WTC11 (cell line): ENCODE results near the gene PAQR4. TPM values are rescaled to one million over a fixed set of nuclear protein-coding genes. Genes with fewer than 3 reads are reported as not detected.

Source experiments
- ATAC-seq: fragments of 200-7000 bp; cut with Tn5 transposase; 2 replicates; pipeline ENCODE4 v1.10.0; 2021; ENCODE audit warnings: mild to moderate bottlenecking, moderate library complexity
- CTCF ChIA-PET: fragments of 300-600 bp; sonication (Branson Sonifier 250); formaldehyde crosslinking; loops from one replicate; lab custom pipeline; 2021; ENCODE audit warnings: antibody characterized with exemption; lab: Charles Lee
- POLR2A ChIA-PET: fragments of 350-600 bp; sonication (Branson Sonifier 250); formaldehyde crosslinking; loops from one replicate; lab custom pipeline; 2021; ENCODE audit warnings: antibody characterized with exemption; lab: Charles Lee
- DNase-seq: peaks from one replicate; pipeline ENCODE4 v3.0.0; 2021; ENCODE audit warnings: low spot score
- H3K27ac Mint-ChIP-seq: 2 replicates; pipeline ENCODE4 v1.8.0; 2021; ENCODE audit warnings: mixed read lengths
- H3K27me3 Mint-ChIP-seq: 2 replicates; pipeline ENCODE4 v1.8.0; 2021; ENCODE audit warnings: low read depth, mild to moderate bottlenecking, moderate library complexity, mixed read lengths
- H3K36me3 Mint-ChIP-seq: 2 replicates; pipeline ENCODE4 v1.8.0; 2021; ENCODE audit warnings: mixed read lengths
- H3K4me1 Mint-ChIP-seq: 2 replicates; pipeline ENCODE4 v1.8.0; 2022; ENCODE audit warnings: mixed read lengths
- H3K4me3 Mint-ChIP-seq: 2 replicates; pipeline ENCODE4 v1.8.0; 2021; ENCODE audit warnings: mild to moderate bottlenecking, moderate library complexity, mixed read lengths
- H3K9me3 Mint-ChIP-seq: 2 replicates; pipeline ENCODE4 v1.8.0; 2021; ENCODE audit warnings: mixed read lengths
- CREM ChIP-seq: sonication (generic); formaldehyde crosslinking; IDR thresholded peaks from 2 replicates; pipeline ENCODE4 v1.8.1; 2022; ENCODE audit warnings: mild to moderate bottlenecking, missing genetic modification reagents, moderate library complexity
- GABPB1 ChIP-seq: sonication (generic); formaldehyde crosslinking; IDR thresholded peaks from 2 replicates; pipeline ENCODE4 v1.8.1; 2023; ENCODE audit warnings: mild to moderate bottlenecking, missing genetic modification reagents
- IRF2 ChIP-seq: sonication (generic); formaldehyde crosslinking; IDR thresholded peaks from 2 replicates; pipeline ENCODE4 v1.8.0; 2022; ENCODE audit warnings: low read depth, missing genetic modification reagents, borderline replicate concordance
- KAT7 ChIP-seq: sonication (generic); formaldehyde crosslinking; IDR thresholded peaks from 2 replicates; pipeline ENCODE4 v1.8.1; 2023; ENCODE audit warnings: missing genetic modification reagents, mild to moderate bottlenecking, borderline replicate concordance
- NR2C2 ChIP-seq: sonication (generic); formaldehyde crosslinking; IDR thresholded peaks from 2 replicates; pipeline ENCODE4 v1.8.0; 2022; ENCODE audit warnings: mild to moderate bottlenecking, missing genetic modification reagents
- NR3C1 ChIP-seq: sonication (generic); formaldehyde crosslinking; conservative IDR thresholded peaks from 2 replicates; pipeline ENCODE4 v1.8.1; 2023; ENCODE audit warnings: low read depth, mild to moderate bottlenecking, missing genetic modification reagents
- OVOL2 ChIP-seq: fragments of 250-450 bp; sonication (Bioruptor Pico); IDR thresholded peaks from 2 replicates; pipeline ENCODE4 v1.9.0; 2021; ENCODE audit warnings: mild to moderate bottlenecking, borderline replicate concordance
- SP1 ChIP-seq: sonication (generic); formaldehyde crosslinking; conservative IDR thresholded peaks from 2 replicates; pipeline ENCODE4 v1.8.1; 2022; ENCODE audit warnings: missing genetic modification reagents
- TEAD4 ChIP-seq: sonication (generic); formaldehyde crosslinking; IDR thresholded peaks from 2 replicates; pipeline ENCODE4 v1.8.0; 2022; ENCODE audit warnings: mild to moderate bottlenecking, missing genetic modification reagents
- ZNF121 ChIP-seq: sonication (generic); formaldehyde crosslinking; IDR thresholded peaks from 2 replicates; pipeline ENCODE4 v1.8.0; 2023; ENCODE audit warnings: missing genetic modification reagents
- ZNF232 ChIP-seq: sonication (generic); formaldehyde crosslinking; IDR thresholded peaks from 2 replicates; pipeline ENCODE4 v1.8.0; 2022; ENCODE audit warnings: mild to moderate bottlenecking, missing genetic modification reagents
- ZNF671 ChIP-seq: fragments of 250-450 bp; sonication (Bioruptor Pico); IDR thresholded peaks from 2 replicates; pipeline ENCODE4 v1.8.0; 2021; ENCODE audit warnings: mild to moderate bottlenecking
- total RNA-seq: library from RNA; stranded (reverse); gene quantifications from 3 replicates; pipeline ENCODE4 v1.2.3, GENCODE V29; 2021
- TF ChIP-seq, protein P1 (sequence below): sonication (generic); formaldehyde crosslinking; conservative IDR thresholded peaks from 2 replicates; pipeline ENCODE4 v1.8.1; 2022; ENCODE audit warnings: mild to moderate bottlenecking, missing genetic modification reagents
- TF ChIP-seq, protein P2 (sequence below): sonication (generic); formaldehyde crosslinking; IDR thresholded peaks from 2 replicates; pipeline ENCODE4 v1.8.1; 2023; ENCODE audit warnings: mild to moderate bottlenecking, missing genetic modification reagents, borderline replicate concordance
- TF ChIP-seq, protein P3 (sequence below): sonication (generic); formaldehyde crosslinking; IDR thresholded peaks from 2 replicates; pipeline ENCODE4 v1.8.1; 2022; ENCODE audit warnings: low read depth, mild to moderate bottlenecking, moderate library complexity, missing genetic modification reagents, borderline replicate concordance
- TF ChIP-seq, protein P4 (sequence below): sonication (generic); formaldehyde crosslinking; IDR thresholded peaks from 2 replicates; pipeline ENCODE4 v1.8.1; 2023; ENCODE audit warnings: mild to moderate bottlenecking, missing genetic modification reagents
- TF ChIP-seq, protein P5 (sequence below): sonication (generic); formaldehyde crosslinking; IDR thresholded peaks from 2 replicates; pipeline ENCODE4 v1.8.1; 2022; ENCODE audit warnings: mild to moderate bottlenecking, missing genetic modification reagents, moderate library complexity, borderline replicate concordance
- TF ChIP-seq, protein P6 (sequence below): sonication (generic); formaldehyde crosslinking; IDR thresholded peaks from 2 replicates; pipeline ENCODE4 v1.8.1; 2023; ENCODE audit warnings: mild to moderate bottlenecking, missing genetic modification reagents
- TF ChIP-seq, protein P7 (sequence below): sonication (generic); formaldehyde crosslinking; IDR thresholded peaks from 2 replicates; pipeline ENCODE4 v1.8.1; 2023; ENCODE audit warnings: mild to moderate bottlenecking, missing genetic modification reagents, moderate library complexity
- TF ChIP-seq, protein P8 (sequence below): fragments of 250-450 bp; sonication (Bioruptor Pico); IDR thresholded peaks from 2 replicates; pipeline ENCODE4 v2.1.2; 2022; ENCODE audit warnings: mild to moderate bottlenecking, moderate library complexity

PAQR4 gene
- total RNA-seq, 1 experiment from 2014 or later: 32.4 TPM

DNA sequence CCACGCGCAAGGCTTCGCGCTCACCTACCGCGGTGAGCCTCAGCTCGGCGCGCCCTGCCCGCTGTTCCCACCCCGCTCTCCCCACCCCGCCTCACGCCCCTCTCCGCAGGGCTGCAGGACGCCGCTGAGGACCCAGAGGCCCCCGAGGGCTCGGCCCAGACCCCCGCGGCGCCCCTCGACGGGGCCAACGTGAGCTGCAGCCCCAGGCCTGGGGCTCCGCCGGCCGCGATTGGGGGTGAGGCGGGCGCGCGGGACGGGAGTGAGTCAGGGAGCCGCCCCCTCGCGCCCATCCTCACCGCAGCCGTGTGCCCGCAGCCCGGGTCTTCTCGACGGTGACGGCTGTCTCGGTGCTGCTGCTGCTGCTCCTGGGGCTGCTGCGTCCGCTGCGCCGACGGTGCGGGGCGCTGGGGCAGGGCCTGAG lies 1.9 kb upstream of the PAQR4 start:
- ATAC-seq (no peak), DNase-seq (no peak)
- Mint-ChIP-seq H3K36me3 (peaks cover 3% of the 10 kb centered on the region; the same call in 1 of the 2 replicates), H3K4me1 (peaks cover 28% of the 10 kb centered on the region), H3K27me3 (peaks cover 38% of the 10 kb centered on the region), H3K9me3 (no peaks in the 10 kb centered on the region), H3K4me3 (no peak overlapping the region), H3K27ac (no peak overlapping the region)
- ChIA-PET POLR2A (interaction anchor here (1.0 to 1.6 kb wide), 3 partner anchors 41 to 61 kb away, joined by 3 to 5 read pairs (median 4); no protein-coding TSS in a partner anchor), CTCF (interaction anchor here (0.6 to 1.8 kb wide), 10 partner anchors 15 to 268 kb away, joined by 3 to 17 read pairs (median 5); partner anchors contain the start of genes TNFRSF12A and ZNF200)
- no peak for TF ChIP-seq ZNF232 (CRISPR knock-in tag)
- TF ChIP-seq, protein P1, sequence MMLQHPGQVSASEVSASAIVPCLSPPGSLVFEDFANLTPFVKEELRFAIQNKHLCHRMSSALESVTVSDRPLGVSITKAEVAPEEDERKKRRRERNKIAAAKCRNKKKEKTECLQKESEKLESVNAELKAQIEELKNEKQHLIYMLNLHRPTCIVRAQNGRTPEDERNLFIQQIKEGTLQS (CRISPR knock-in tag): no peak

DNA sequence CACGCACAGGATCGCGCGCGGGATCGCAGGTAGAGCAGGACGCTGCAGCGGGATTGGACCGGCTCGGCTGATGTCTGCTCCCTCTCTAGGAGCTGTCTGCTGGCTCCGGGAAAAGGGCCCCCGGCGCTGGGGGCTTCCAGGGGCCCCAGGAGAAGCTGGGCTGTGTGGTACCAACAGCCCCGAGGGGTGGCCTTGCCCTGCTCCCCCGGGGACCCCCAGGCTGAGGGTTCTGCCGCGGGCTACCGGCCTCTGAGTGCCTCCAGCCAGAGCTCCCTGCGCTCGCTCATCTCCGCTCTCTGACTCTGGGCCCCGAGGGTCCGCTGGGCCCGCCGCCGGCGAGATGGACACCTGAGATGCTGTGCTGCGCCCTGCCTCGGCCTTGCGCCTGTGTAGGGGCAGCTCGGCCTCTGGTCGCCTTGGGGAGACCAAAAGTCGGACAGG lies 1.4 kb upstream of the PAQR4 start:
- ATAC-seq: no peak
- Mint-ChIP-seq H3K36me3 (peaks cover 9% of the 10 kb centered on the region; the same call in 1 of the 2 replicates), H3K9me3 (no peaks in the 10 kb centered on the region), H3K27me3 (peaks cover 35% of the 10 kb centered on the region), H3K4me1 (peaks cover 29% of the 10 kb centered on the region), H3K27ac (no peak overlapping the region), H3K4me3 (peak overlapping the region; percentile 66)
- ChIA-PET CTCF (interaction anchor here (0.6 to 1.8 kb wide), 8 partner anchors 14 to 267 kb away, joined by 3 to 17 read pairs (median 5); partner anchors contain the start of genes TNFRSF12A and ZNF200), POLR2A (interaction anchor here (0.8 to 1.6 kb wide), 3 partner anchors 23 to 55 kb away, joined by 3 to 4 read pairs (median 3); no protein-coding TSS in a partner anchor)
- DNase-seq: no peak
- TF ChIP-seq GABPB1 (CRISPR knock-in tag): no peak
- TF ChIP-seq, protein P2, sequence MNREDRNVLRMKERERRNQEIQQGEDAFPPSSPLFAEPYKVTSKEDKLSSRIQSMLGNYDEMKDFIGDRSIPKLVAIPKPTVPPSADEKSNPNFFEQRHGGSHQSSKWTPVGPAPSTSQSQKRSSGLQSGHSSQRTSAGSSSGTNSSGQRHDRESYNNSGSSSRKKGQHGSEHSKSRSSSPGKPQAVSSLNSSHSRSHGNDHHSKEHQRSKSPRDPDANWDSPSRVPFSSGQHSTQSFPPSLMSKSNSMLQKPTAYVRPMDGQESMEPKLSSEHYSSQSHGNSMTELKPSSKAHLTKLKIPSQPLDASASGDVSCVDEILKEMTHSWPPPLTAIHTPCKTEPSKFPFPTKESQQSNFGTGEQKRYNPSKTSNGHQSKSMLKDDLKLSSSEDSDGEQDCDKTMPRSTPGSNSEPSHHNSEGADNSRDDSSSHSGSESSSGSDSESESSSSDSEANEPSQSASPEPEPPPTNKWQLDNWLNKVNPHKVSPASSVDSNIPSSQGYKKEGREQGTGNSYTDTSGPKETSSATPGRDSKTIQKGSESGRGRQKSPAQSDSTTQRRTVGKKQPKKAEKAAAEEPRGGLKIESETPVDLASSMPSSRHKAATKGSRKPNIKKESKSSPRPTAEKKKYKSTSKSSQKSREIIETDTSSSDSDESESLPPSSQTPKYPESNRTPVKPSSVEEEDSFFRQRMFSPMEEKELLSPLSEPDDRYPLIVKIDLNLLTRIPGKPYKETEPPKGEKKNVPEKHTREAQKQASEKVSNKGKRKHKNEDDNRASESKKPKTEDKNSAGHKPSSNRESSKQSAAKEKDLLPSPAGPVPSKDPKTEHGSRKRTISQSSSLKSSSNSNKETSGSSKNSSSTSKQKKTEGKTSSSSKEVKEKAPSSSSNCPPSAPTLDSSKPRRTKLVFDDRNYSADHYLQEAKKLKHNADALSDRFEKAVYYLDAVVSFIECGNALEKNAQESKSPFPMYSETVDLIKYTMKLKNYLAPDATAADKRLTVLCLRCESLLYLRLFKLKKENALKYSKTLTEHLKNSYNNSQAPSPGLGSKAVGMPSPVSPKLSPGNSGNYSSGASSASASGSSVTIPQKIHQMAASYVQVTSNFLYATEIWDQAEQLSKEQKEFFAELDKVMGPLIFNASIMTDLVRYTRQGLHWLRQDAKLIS: no peak
- TF ChIP-seq, protein P3, sequence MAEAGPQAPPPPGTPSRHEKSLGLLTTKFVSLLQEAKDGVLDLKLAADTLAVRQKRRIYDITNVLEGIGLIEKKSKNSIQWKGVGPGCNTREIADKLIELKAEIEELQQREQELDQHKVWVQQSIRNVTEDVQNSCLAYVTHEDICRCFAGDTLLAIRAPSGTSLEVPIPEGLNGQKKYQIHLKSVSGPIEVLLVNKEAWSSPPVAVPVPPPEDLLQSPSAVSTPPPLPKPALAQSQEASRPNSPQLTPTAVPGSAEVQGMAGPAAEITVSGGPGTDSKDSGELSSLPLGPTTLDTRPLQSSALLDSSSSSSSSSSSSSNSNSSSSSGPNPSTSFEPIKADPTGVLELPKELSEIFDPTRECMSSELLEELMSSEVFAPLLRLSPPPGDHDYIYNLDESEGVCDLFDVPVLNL: no peak
- TF ChIP-seq KAT7: no peak
- TF ChIP-seq TEAD4 (CRISPR knock-in tag): no peak
- TF ChIP-seq ZNF121: no peak
- no peak for TF ChIP-seq CREM (CRISPR knock-in tag)
- TF ChIP-seq, protein P4, sequence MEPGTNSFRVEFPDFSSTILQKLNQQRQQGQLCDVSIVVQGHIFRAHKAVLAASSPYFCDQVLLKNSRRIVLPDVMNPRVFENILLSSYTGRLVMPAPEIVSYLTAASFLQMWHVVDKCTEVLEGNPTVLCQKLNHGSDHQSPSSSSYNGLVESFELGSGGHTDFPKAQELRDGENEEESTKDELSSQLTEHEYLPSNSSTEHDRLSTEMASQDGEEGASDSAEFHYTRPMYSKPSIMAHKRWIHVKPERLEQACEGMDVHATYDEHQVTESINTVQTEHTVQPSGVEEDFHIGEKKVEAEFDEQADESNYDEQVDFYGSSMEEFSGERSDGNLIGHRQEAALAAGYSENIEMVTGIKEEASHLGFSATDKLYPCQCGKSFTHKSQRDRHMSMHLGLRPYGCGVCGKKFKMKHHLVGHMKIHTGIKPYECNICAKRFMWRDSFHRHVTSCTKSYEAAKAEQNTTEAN (CRISPR knock-in tag): no peak
- TF ChIP-seq NR2C2: no peak
- TF ChIP-seq, protein P5, sequence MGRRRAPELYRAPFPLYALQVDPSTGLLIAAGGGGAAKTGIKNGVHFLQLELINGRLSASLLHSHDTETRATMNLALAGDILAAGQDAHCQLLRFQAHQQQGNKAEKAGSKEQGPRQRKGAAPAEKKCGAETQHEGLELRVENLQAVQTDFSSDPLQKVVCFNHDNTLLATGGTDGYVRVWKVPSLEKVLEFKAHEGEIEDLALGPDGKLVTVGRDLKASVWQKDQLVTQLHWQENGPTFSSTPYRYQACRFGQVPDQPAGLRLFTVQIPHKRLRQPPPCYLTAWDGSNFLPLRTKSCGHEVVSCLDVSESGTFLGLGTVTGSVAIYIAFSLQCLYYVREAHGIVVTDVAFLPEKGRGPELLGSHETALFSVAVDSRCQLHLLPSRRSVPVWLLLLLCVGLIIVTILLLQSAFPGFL (CRISPR knock-in tag): no peak
- no peak for TF ChIP-seq SP1 (CRISPR knock-in tag)
- no peak for TF ChIP-seq OVOL2 (CRISPR knock-in tag)
- TF ChIP-seq IRF2 (CRISPR knock-in tag): no peak
- TF ChIP-seq, protein P6, sequence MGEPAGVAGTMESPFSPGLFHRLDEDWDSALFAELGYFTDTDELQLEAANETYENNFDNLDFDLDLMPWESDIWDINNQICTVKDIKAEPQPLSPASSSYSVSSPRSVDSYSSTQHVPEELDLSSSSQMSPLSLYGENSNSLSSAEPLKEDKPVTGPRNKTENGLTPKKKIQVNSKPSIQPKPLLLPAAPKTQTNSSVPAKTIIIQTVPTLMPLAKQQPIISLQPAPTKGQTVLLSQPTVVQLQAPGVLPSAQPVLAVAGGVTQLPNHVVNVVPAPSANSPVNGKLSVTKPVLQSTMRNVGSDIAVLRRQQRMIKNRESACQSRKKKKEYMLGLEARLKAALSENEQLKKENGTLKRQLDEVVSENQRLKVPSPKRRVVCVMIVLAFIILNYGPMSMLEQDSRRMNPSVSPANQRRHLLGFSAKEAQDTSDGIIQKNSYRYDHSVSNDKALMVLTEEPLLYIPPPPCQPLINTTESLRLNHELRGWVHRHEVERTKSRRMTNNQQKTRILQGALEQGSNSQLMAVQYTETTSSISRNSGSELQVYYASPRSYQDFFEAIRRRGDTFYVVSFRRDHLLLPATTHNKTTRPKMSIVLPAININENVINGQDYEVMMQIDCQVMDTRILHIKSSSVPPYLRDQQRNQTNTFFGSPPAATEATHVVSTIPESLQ (CRISPR knock-in tag): no peak
- TF ChIP-seq NR3C1: no peak
- TF ChIP-seq, protein P7, sequence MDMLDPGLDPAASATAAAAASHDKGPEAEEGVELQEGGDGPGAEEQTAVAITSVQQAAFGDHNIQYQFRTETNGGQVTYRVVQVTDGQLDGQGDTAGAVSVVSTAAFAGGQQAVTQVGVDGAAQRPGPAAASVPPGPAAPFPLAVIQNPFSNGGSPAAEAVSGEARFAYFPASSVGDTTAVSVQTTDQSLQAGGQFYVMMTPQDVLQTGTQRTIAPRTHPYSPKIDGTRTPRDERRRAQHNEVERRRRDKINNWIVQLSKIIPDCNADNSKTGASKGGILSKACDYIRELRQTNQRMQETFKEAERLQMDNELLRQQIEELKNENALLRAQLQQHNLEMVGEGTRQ (CRISPR knock-in tag): no peak
- no peak for TF ChIP-seq ZNF671 (CRISPR knock-in tag)
- TF ChIP-seq, protein P8, sequence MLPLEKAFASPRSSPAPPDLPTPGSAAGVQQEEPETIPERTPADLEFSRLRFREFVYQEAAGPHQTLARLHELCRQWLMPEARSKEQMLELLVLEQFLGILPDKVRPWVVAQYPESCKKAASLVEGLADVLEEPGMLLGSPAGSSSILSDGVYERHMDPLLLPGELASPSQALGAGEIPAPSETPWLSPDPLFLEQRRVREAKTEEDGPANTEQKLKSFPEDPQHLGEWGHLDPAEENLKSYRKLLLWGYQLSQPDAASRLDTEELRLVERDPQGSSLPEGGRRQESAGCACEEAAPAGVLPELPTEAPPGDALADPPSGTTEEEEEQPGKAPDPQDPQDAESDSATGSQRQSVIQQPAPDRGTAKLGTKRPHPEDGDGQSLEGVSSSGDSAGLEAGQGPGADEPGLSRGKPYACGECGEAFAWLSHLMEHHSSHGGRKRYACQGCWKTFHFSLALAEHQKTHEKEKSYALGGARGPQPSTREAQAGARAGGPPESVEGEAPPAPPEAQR (CRISPR knock-in tag): no peak
